ENCODE measurements around the gene IER2.
"Not testable (repeated sequence)": the region's sequence is repeated elsewhere in the genome, so short reads cannot be mapped to it uniquely, and the experiment has no call there.

IER2 gene

DNA sequence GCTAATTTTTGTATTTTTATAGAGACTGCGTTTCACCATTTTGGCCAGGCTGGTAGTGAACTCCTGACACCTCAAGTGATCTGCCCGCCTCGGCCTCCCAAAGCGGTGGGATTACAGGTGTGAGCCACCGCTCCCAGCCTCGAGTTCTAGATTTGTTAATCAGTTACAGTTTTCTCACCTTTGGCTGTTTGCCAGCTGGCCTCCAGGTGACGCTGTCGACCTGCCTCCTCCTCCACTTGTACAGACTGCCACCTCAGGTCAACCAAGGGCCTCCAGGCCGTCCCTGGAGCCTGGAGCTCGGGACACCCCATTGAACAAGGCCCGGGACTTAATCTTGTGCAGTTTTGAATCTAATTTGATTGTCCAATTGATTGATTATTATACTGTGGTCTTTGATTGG lies 45.5 kb downstream of the IER2 start:
- H2BK12ac ChIP-seq (ENCODE audit: low read length), result no peak overlapping the region
- H4K91ac ChIP-seq (ENCODE audit: low read depth, low read length), result no peak overlapping the region
- H3K4ac ChIP-seq (ENCODE audit: low read depth, low read length), result no peak overlapping the region
- H2AFZ ChIP-seq (ENCODE audit: insufficient read depth, low read length, poor library complexity), result no peak overlapping the region
- H3K4me2 ChIP-seq (ENCODE audit: low read length), result no peak overlapping the region
- H3K4me1 ChIP-seq (ENCODE audit: control insufficient read depth in 1 of 2, insufficient read depth in 2 of 2, low read length in 2 of 2), result no peaks in the 10 kb centered on the region
- H2BK120ac ChIP-seq (ENCODE audit: insufficient read depth, low read length, poor library complexity), result no peak overlapping the region
- H4K12ac ChIP-seq (ENCODE audit: low read depth, low read length), result no peak overlapping the region
- no peak overlapping the region for H3K27ac ChIP-seq (ENCODE audit: low read depth, low read length)
- no peaks in the 10 kb centered on the region for H3K79me1 ChIP-seq (ENCODE audit: low read length)
- H3K14ac ChIP-seq (ENCODE audit: low read length), result no peak overlapping the region
- H3K18ac ChIP-seq (ENCODE audit: low read length), result no peak overlapping the region
- no peak overlapping the region for H2AK5ac ChIP-seq (ENCODE audit: low read length)
- H3K79me2 ChIP-seq (ENCODE audit: control insufficient read depth, insufficient read depth, low read length, poor library complexity), result no peaks in the 10 kb centered on the region
- H3K4me3 ChIP-seq (ENCODE audit: low read depth, low read length), result no peak overlapping the region
- H2BK5ac ChIP-seq (ENCODE audit: low read depth, low read length, poor library complexity), result no peak overlapping the region
- H3K27me3 ChIP-seq (ENCODE audit: insufficient read depth, low read length), result no peaks in the 10 kb centered on the region
- H3K36me3 ChIP-seq (ENCODE audit: control insufficient read depth in 1 of 2, insufficient read depth in 2 of 2, low read length in 2 of 2), result no peaks in the 10 kb centered on the region
- no peak overlapping the region for H3K9ac ChIP-seq (ENCODE audit: low read length)
- peaks cover 4% of the 10 kb centered on the region for H3K9me3 ChIP-seq (ENCODE audit: insufficient read depth, low read depth, low read length)
- peak; percentile 38 to 73 for DNase-seq
- no CpG with 5 or more reads among the region's 11 CpGs for whole genome bisulfite sequencing (ENCODE audit: extremely low coverage, insufficient coverage, insufficient read length)
- H3K23ac ChIP-seq (ENCODE audit: low read length), result no peak overlapping the region
- no peak overlapping the region for H4K8ac ChIP-seq (ENCODE audit: low read depth, low read length)

- H4K91ac ChIP-seq (ENCODE audit: low read depth, low read length), result no peak overlapping the region
- H3K79me1 ChIP-seq (ENCODE audit: low read length), result no peaks in the 10 kb centered on the region
- no peak overlapping the region for H3K27ac ChIP-seq (ENCODE audit: low read depth, low read length)
- no peak overlapping the region for H3K14ac ChIP-seq (ENCODE audit: low read length)
- H2BK120ac ChIP-seq (ENCODE audit: insufficient read depth, low read length, poor library complexity), result no peak overlapping the region
- no peak overlapping the region for H2AK5ac ChIP-seq (ENCODE audit: low read length)
- H3K4me2 ChIP-seq (ENCODE audit: low read length), result no peak overlapping the region
- H3K9me3 ChIP-seq (ENCODE audit: insufficient read depth, low read depth, low read length), result peaks cover 1% of the 10 kb centered on the region
- H3K27me3 ChIP-seq (ENCODE audit: insufficient read depth, low read length), result no peaks in the 10 kb centered on the region
- DNase-seq, result no peak
- H4K8ac ChIP-seq (ENCODE audit: low read depth, low read length), result no peak overlapping the region
- no peak overlapping the region for H3K23ac ChIP-seq (ENCODE audit: low read length)
- no peak overlapping the region for H2AFZ ChIP-seq (ENCODE audit: insufficient read depth, low read length, poor library complexity)
- H3K4ac ChIP-seq (ENCODE audit: low read depth, low read length), result no peak overlapping the region
- no peak overlapping the region for H3K9ac ChIP-seq (ENCODE audit: low read length)
- no peaks in the 10 kb centered on the region for H3K36me3 ChIP-seq (ENCODE audit: control insufficient read depth in 1 of 2, insufficient read depth in 2 of 2, low read length in 2 of 2)
- H3K4me3 ChIP-seq (ENCODE audit: low read depth, low read length), result no peak overlapping the region
- no peak overlapping the region for H2BK12ac ChIP-seq (ENCODE audit: low read length)
- no peak overlapping the region for H4K12ac ChIP-seq (ENCODE audit: low read depth, low read length)
- WGBS (ENCODE audit: extremely low coverage, insufficient coverage, insufficient read length), result no CpG with 5 or more reads among the region's 18 CpGs
- no peaks in the 10 kb centered on the region for H3K79me2 ChIP-seq (ENCODE audit: control insufficient read depth, insufficient read depth, low read length, poor library complexity)
- H3K18ac ChIP-seq (ENCODE audit: low read length), result no peak overlapping the region
- H3K4me1 ChIP-seq (ENCODE audit: control insufficient read depth in 1 of 2, insufficient read depth in 2 of 2, low read length in 2 of 2), result no peaks in the 10 kb centered on the region
- H2BK5ac ChIP-seq (ENCODE audit: low read depth, low read length, poor library complexity), result no peak overlapping the region
Measured at GRCh38 chr19:13198634-13199033, 48.4 kb downstream of the IER2 start.

GRCh38 chr19:13202112-13202511 lies 51.9 kb downstream of the IER2 start:
- H4K8ac ChIP-seq (ENCODE audit: low read depth, low read length); H3K27ac ChIP-seq (ENCODE audit: low read depth, low read length); H3K9ac ChIP-seq (ENCODE audit: low read length); H2BK5ac ChIP-seq (ENCODE audit: low read depth, low read length, poor library complexity); H3K4me1 ChIP-seq (ENCODE audit: control insufficient read depth in 1 of 2, insufficient read depth in 2 of 2, low read length in 2 of 2); H3K36me3 ChIP-seq (ENCODE audit: control insufficient read depth in 1 of 2, insufficient read depth in 2 of 2, low read length in 2 of 2); H3K14ac ChIP-seq (ENCODE audit: low read length); DNase-seq; H4K12ac ChIP-seq (ENCODE audit: low read depth, low read length); H3K4me3 ChIP-seq (ENCODE audit: low read depth, low read length); H3K79me1 ChIP-seq (ENCODE audit: low read length); H3K4ac ChIP-seq (ENCODE audit: low read depth, low read length); H4K91ac ChIP-seq (ENCODE audit: low read depth, low read length); H2AFZ ChIP-seq (ENCODE audit: insufficient read depth, low read length, poor library complexity); H3K4me2 ChIP-seq (ENCODE audit: low read length); H3K27me3 ChIP-seq (ENCODE audit: insufficient read depth, low read length); H2BK12ac ChIP-seq (ENCODE audit: low read length); H2BK120ac ChIP-seq (ENCODE audit: insufficient read depth, low read length, poor library complexity); H3K79me2 ChIP-seq (ENCODE audit: control insufficient read depth, insufficient read depth, low read length, poor library complexity); H3K23ac ChIP-seq (ENCODE audit: low read length); H2AK5ac ChIP-seq (ENCODE audit: low read length); H3K9me3 ChIP-seq (ENCODE audit: insufficient read depth, low read depth, low read length); H3K18ac ChIP-seq (ENCODE audit: low read length): not testable (repeated sequence)
- WGBS (ENCODE audit: extremely low coverage, insufficient coverage, insufficient read length), result no CpG with 5 or more reads among the region's 7 CpGs

Data from trophoblast cell (in vitro differentiated cells and primary cell).